Measurements from ENCODE around the gene C1orf141. TPM values are rescaled to one million over a fixed set of nuclear protein-coding genes. Genes with fewer than 3 reads are reported as not detected.

The C1orf141 gene
- total RNA-seq, 4 donors from 2014 or later: not detected

GRCh38 chr1:67166196-67166595, 31.4 kb upstream of the C1orf141 start, which contains the start of gene IL23R:
TSS of gene IL23R (plus strand) at chr1:67166454. CDS start at chr1:67168121, 1,667 bp downstream.
- Histone ChIP-seq H3K27me3 (no peaks in the 10 kb centered on the region), H3K9me3 (no peaks in the 10 kb centered on the region), H3K4me3 (replicated peaks in 1 of 3) (no peak within 1 kb of the TSS), H3K27ac (no peak within 1 kb of the TSS), H3K36me3 (no peaks in the 10 kb centered on the region), H3K4me1 (no peaks in the 10 kb centered on the region)
- intact Hi-C loops (cut with DNase I): no loop called here
- TF ChIP-seq CTCF (IDR thresholded peaks at IDR 0.05): no peak
- no peak for TF ChIP-seq POLR2A (IDR thresholded peaks at IDR 0.05)
- no peak for DNase-seq
- 38 to 43% methylated on average over 4 of the region's 4 CpGs for WGBS, 2 donors

GRCh38 chr1:67165468-67166041, 30.8 kb upstream of the C1orf141 start:
- no peaks in the 10 kb centered on the region for H3K36me3 ChIP-seq
- 94 to 95% methylated on average over 4 of the region's 4 CpGs for WGBS, 2 donors
- no peak for TF ChIP-seq CTCF (IDR thresholded peaks at IDR 0.05)
- TF ChIP-seq POLR2A (IDR thresholded peaks at IDR 0.05): no peak
- no peaks in the 10 kb centered on the region for H3K27me3 ChIP-seq
- no peaks in the 10 kb centered on the region for H3K4me1 ChIP-seq
- DNase-seq: no peak
- H3K4me3 ChIP-seq (replicated peaks in 1 of 3): no peak overlapping the region
- no peaks in the 10 kb centered on the region for H3K9me3 ChIP-seq
- H3K27ac ChIP-seq: no peak overlapping the region
- intact Hi-C loops (cut with DNase I): no loop called here

- H3K27ac ChIP-seq: no peak overlapping the region
- H3K36me3 ChIP-seq: no peaks in the 10 kb centered on the region
- no peaks in the 10 kb centered on the region for H3K27me3 ChIP-seq
- H3K4me1 ChIP-seq: no peaks in the 10 kb centered on the region
- no peaks in the 10 kb centered on the region for H3K9me3 ChIP-seq
- no peak for DNase-seq
- intact Hi-C loops (cut with DNase I): no loop called here
- no peak for TF ChIP-seq POLR2A (IDR thresholded peaks at IDR 0.05)
- TF ChIP-seq CTCF (IDR thresholded peaks at IDR 0.05): no peak
- 88% methylated on average over 2 of the region's 2 CpGs for WGBS, 2 donors
- no peak overlapping the region for H3K4me3 ChIP-seq (replicated peaks in 1 of 3)
Measured at GRCh38 chr1:67162954-67163353, 28.2 kb upstream of the C1orf141 start.

- WGBS, 2 donors: 88 to 93% methylated on average over 2 of the region's 2 CpGs
- Histone ChIP-seq H3K36me3 (no peaks in the 10 kb centered on the region), H3K4me3 (replicated peaks in 1 of 3) (no peak overlapping the region), H3K27ac (no peak overlapping the region), H3K27me3 (no peaks in the 10 kb centered on the region), H3K9me3 (no peaks in the 10 kb centered on the region), H3K4me1 (no peaks in the 10 kb centered on the region)
- no peak for TF ChIP-seq CTCF (IDR thresholded peaks at IDR 0.05)
- no peak for TF ChIP-seq POLR2A (IDR thresholded peaks at IDR 0.05)
- intact Hi-C loops (cut with DNase I): no loop called here
- no peak for DNase-seq
Measured at GRCh38 chr1:67159233-67159632, 24.5 kb upstream of the C1orf141 start.

- no peaks in the 10 kb centered on the region for H3K27me3 ChIP-seq
- TF ChIP-seq POLR2A (IDR thresholded peaks at IDR 0.05) (no peak), CTCF (IDR thresholded peaks at IDR 0.05) (no peak)
- H3K27ac ChIP-seq: no peak overlapping the region
- no peaks in the 10 kb centered on the region for H3K4me1 ChIP-seq
- no peak overlapping the region for H3K4me3 ChIP-seq (replicated peaks in 1 of 3)
- H3K36me3 ChIP-seq: no peaks in the 10 kb centered on the region
- WGBS, 2 donors: 62 to 65% methylated on average over 2 of the region's 2 CpGs
- DNase-seq: no peak
- intact Hi-C loops (cut with DNase I): no loop called here
- H3K9me3 ChIP-seq: no peaks in the 10 kb centered on the region
Measured at GRCh38 chr1:67158401-67158800, 23.6 kb upstream of the C1orf141 start.
